Fibroblast of lung (primary cell): ENCODE results near the gene MYOM3.

Experiments
- CTCF ChIP-seq, 2 donors: IDR thresholded peaks in 1 of 2; conservative IDR thresholded peaks in 1 of 2; 1 replicate in 1 of 2; 2 replicates in 1 of 2; pipeline ENCODE4 v1.5.1; 2011 to 2012; ENCODE audit warnings: low read length in 2 of 2, control low read depth in 1 of 2, inconsistent platforms in 1 of 2, low read depth in 1 of 2, mild to moderate bottlenecking in 1 of 2
- EZH2 ChIP-seq: IDR thresholded peaks from 2 replicates; pipeline ENCODE4 v1.5.1; 2012; ENCODE audit warnings: low read length, control low read depth, mild to moderate bottlenecking; ENCODE audit errors: missing control alignments

DNA sequence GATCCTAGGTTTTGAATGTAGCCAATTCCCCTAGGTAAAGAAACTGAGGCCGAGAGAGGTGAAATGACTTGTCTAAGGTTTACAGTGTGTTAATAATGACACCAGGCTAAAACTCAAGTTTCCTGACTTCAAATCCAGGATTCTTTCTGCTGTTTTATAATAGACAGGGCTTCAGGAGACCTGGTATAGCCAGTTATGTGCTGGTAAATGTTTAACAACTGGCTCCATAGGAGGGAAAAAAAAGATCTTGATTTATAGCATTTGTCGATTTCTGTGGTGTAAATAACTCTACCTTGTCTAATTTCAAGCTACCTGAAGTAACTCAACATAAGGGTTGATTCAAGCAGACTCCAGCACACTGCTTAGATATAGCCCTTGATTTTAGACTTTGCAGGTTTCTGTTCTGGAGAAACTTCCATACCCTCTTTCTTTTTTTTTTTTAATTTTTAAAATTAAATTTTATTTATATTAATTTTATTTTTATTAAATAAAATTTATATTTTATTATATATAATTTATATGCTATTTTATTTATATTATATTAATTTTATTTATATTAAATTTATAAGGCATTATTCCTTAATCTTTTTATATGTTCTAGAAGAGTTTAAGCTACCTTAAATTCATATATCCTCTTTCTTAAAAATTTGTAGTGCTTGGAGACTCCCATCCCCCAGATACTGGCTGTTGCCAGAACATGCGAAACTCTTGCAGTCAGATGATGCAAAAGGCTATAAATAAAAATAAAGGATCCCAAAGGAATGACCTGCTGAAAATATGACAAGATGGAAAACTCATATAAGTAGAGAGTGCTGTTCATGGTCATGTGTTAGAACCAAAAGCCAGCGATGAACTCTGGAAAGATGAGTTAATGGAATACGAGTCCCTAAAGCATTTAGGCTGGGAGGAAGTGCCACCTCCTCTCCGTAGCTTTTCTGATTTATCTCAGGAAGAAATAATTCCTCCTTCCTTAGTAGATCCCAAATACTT is 96.4 kb downstream of the MYOM3 start:
- no peak for TF ChIP-seq CTCF (conservative IDR thresholded peaks at IDR 0.05 in 1 of 2, IDR thresholded peaks at IDR 0.05 in 1 of 2; ENCODE audit: low read depth in 1 of 2, low read length in 2 of 2)
- no peak for TF ChIP-seq EZH2
